HG02763 (cell line): ENCODE measurements around the gene ORM2.

Experiments used
- ATAC-seq: cut with Tn5 transposase; IDR thresholded peaks from one replicate; pipeline ENCODE4 v1.9.1; 2021; ENCODE audit warnings: mild to moderate bottlenecking, moderate library complexity; ENCODE audit not compliant: unreplicated experiment

ORM2 gene

GRCh38 chr9:114346146-114346545 is 16.5 kb downstream of the ORM2 start:
- no peak for ATAC-seq

- ATAC-seq, result no peak
Measured at GRCh38 chr9:114347675-114348074, 18.0 kb downstream of the ORM2 start.

GRCh38 chr9:114348261-114348905 is 18.7 kb downstream of the ORM2 start:
- ATAC-seq, result no peak

GRCh38 chr9:114348906-114349482 is 19.3 kb downstream of the ORM2 start:
- ATAC-seq, result peak; percentile 93

- no peak for ATAC-seq
Measured at GRCh38 chr9:114349713-114350480, 20.2 kb downstream of the ORM2 start.

GRCh38 chr9:114350636-114351401 is 21.1 kb downstream of the ORM2 start:
- ATAC-seq, result no peak

GRCh38 chr9:114351932-114352331 is 22.3 kb downstream of the ORM2 start:
- no peak for ATAC-seq

- no peak for ATAC-seq
Measured at GRCh38 chr9:114355821-114356220, 26.2 kb downstream of the ORM2 start.

- no peak for ATAC-seq
Measured at GRCh38 chr9:114356792-114357191, 27.1 kb downstream of the ORM2 start.

- ATAC-seq, result no peak
Measured at GRCh38 chr9:114357360-114357759, 27.7 kb downstream of the ORM2 start.

- ATAC-seq, result no peak
Measured at GRCh38 chr9:114357911-114358328, 28.3 kb downstream of the ORM2 start.

GRCh38 chr9:114359801-114360200 is 30.1 kb downstream of the ORM2 start:
- ATAC-seq, result no peak

- no peak for ATAC-seq
Measured at GRCh38 chr9:114361542-114361941, 31.9 kb downstream of the ORM2 start.

GRCh38 chr9:114362394-114362793 is 32.7 kb downstream of the ORM2 start:
- no peak for ATAC-seq

GRCh38 chr9:114363424-114363823 is 33.8 kb downstream of the ORM2 start:
- no peak for ATAC-seq

GRCh38 chr9:114364134-114365041 is 34.7 kb downstream of the ORM2 start:
- no peak for ATAC-seq

- ATAC-seq, result no peak
Measured at GRCh38 chr9:114365194-114365593, 35.5 kb downstream of the ORM2 start.

GRCh38 chr9:114366334-114367128 is 36.9 kb downstream of the ORM2 start:
- ATAC-seq, result no peak

- ATAC-seq, result no peak
Measured at GRCh38 chr9:114367366-114367765, 37.7 kb downstream of the ORM2 start.
